SK-N-SH (cell line): Measurements from ENCODE around the gene MIDN.

Source experiments
- CHD2 ChIP-seq: fragments of 150-350 bp; IDR thresholded peaks from 2 replicates; pipeline ENCODE4 v1.6.1; 2018; ENCODE audit warnings: low read length; ENCODE audit not compliant: partially characterized antibody
- CTCF ChIP-seq: fragments of 200-600 bp; sonication (generic); IDR thresholded peaks from 2 replicates; pipeline ENCODE4 v1.6.1; 2017; ENCODE audit warnings: antibody characterized with exemption, mild to moderate bottlenecking, moderate library complexity
- POLR2AphosphoS5 ChIP-seq: IDR thresholded peaks from 2 replicates; pipeline ENCODE4 v1.6.1; 2012; ENCODE audit warnings: low read depth, low read length
- TAF1 ChIP-seq: IDR thresholded peaks from 2 replicates; pipeline ENCODE4 v1.6.1; 2012; ENCODE audit warnings: low read depth, mild to moderate bottlenecking, low read length, moderate library complexity, borderline replicate concordance
- USF2 ChIP-seq: fragments of 150-350 bp; IDR thresholded peaks from 2 replicates; pipeline ENCODE4 v1.6.1; 2017; ENCODE audit warnings: antibody characterized with exemption, low read length, low read depth, borderline replicate concordance

DNA sequence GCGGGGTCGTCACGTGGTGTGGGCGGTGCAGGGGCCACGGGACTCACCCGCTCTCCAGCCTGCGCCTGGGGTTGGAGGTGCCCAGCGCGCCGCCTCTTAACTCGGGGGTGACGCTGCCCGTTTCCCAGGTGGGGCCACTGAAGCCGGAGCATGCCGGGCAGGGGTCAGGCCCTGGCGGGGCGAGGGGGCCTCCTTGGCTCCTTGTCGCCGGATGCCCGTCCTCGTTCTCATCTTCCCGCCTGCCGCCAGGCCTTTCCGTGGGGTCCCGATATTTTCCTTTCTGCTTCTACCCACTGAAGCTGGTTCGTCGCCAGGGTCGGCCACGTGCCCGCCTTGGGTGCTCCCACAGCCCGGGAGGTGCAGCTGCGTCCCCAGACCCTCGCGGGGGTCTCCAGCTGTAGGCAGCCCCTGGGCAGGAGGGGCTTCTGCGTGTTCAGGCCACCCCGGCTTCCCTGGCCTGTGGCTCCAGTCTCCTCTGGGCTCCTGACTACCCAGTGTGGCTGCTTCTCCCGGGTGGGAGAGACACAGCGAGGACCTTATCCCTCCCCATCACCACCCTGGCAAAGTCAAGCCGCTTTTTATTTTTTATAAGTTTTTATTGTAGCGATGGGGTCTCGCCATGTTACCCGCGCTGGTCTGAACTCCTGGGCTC lies 27.7 kb downstream of the MIDN start:
- no peak for TF ChIP-seq TAF1
- TF ChIP-seq USF2, result no peak
- TF ChIP-seq CTCF, result no peak
- no peak for TF ChIP-seq POLR2AphosphoS5
- no peak for TF ChIP-seq CHD2
